ENCODE data around the gene DHX34.
"Not testable (repeated sequence)": the region's sequence is repeated elsewhere in the genome, so short reads cannot be mapped to it uniquely, and the experiment has no call there.

DHX34 gene

GRCh38 chr19:47331490-47331889, 17.6 kb upstream of the DHX34 start:
- no peak for DNase-seq (ENCODE audit: low read depth)

GRCh38 chr19:47331931-47332547, 17.1 kb upstream of the DHX34 start, which contains the start of gene C5AR2:
Gene C5AR2, plus strand, starts transcription at chr19:47332175. Its CDS starts 8,625 bp downstream, at chr19:47340800.
- no peak for DNase-seq (ENCODE audit: low read depth)

- DNase-seq (ENCODE audit: low read depth) = not testable (repeated sequence)
Measured at GRCh38 chr19:47336765-47337718, 12.1 kb upstream of the DHX34 start.

- DNase-seq (ENCODE audit: low read depth) = no peak
Measured at GRCh38 chr19:47339196-47339880, 9.8 kb upstream of the DHX34 start.

GRCh38 chr19:47340477-47341208, 8.5 kb upstream of the DHX34 start:
- no peak for DNase-seq (ENCODE audit: low read depth)

- DNase-seq (ENCODE audit: low read depth) = no peak
Measured at GRCh38 chr19:47341734-47342133, 7.4 kb upstream of the DHX34 start.

GRCh38 chr19:47343194-47343802, 5.8 kb upstream of the DHX34 start:
- DNase-seq (ENCODE audit: low read depth) = no peak

GRCh38 chr19:47344425-47344824, 4.7 kb upstream of the DHX34 start:
- no peak for DNase-seq (ENCODE audit: low read depth)

GRCh38 chr19:47346024-47346423, 3.1 kb upstream of the DHX34 start:
- not testable (repeated sequence) for DNase-seq (ENCODE audit: low read depth)

- DNase-seq (ENCODE audit: low read depth) = no peak
Measured at GRCh38 chr19:47350630-47351029, 1.5 kb downstream of the DHX34 start.

GRCh38 chr19:47351548-47351947, 2.4 kb downstream of the DHX34 start:
- DNase-seq (ENCODE audit: low read depth) = no peak

- no peak for DNase-seq (ENCODE audit: low read depth)
Measured at GRCh38 chr19:47352095-47352494, 3.0 kb downstream of the DHX34 start.

GRCh38 chr19:47353307-47353712, 4.2 kb downstream of the DHX34 start:
- no peak for DNase-seq (ENCODE audit: low read depth)

GRCh38 chr19:47356900-47357299, 7.8 kb downstream of the DHX34 start:
- no peak for DNase-seq (ENCODE audit: low read depth)

- no peak for DNase-seq (ENCODE audit: low read depth)
Measured at GRCh38 chr19:47357788-47358680, 8.9 kb downstream of the DHX34 start.

- DNase-seq (ENCODE audit: low read depth) = no peak
Measured at GRCh38 chr19:47358936-47359335, 9.8 kb downstream of the DHX34 start.

- DNase-seq (ENCODE audit: low read depth) = no peak
Measured at GRCh38 chr19:47362321-47362720, 13.2 kb downstream of the DHX34 start.

- DNase-seq (ENCODE audit: low read depth) = no peak
Measured at GRCh38 chr19:47363758-47364531, 14.8 kb downstream of the DHX34 start.

GRCh38 chr19:47365455-47365854, 16.3 kb downstream of the DHX34 start:
- DNase-seq (ENCODE audit: low read depth) = not testable (repeated sequence)

All from T-helper 22 cell (primary cell).